Gastroesophageal sphincter (tissue), 4 donors: ENCODE data around the gene NCBP2L. TPM values are rescaled to one million over a fixed set of nuclear protein-coding genes. Genes with fewer than 3 reads are reported as not detected.
A peak's percentile ranks its signal among the peaks of the same experiment; 100 is the strongest.
"Not testable (repeated sequence)": the region's sequence is repeated elsewhere in the genome, so short reads cannot be mapped to it uniquely, and the experiment has no call there.

ENCODE experiments used
- ATAC-seq: fragments of 150-250 bp; one replicate; pipeline ENCODE4 v1.9.1; 2016; ENCODE audit warnings: mild to moderate bottlenecking, moderate library complexity
- H3K27ac ChIP-seq, 4 donors: fragments of 200-600 bp; sonication (generic) in 3 of 4; 1 replicate in 3 of 4; 2 replicates in 1 of 4; pipeline ENCODE4 v1.5.1; 2016 to 2019
- H3K27me3 ChIP-seq: fragments of 200-600 bp; sonication (generic); one replicate; pipeline ENCODE4 v1.5.1; 2019
- H3K36me3 ChIP-seq, 2 donors: fragments of 200-600 bp; sonication (generic); one replicate each; pipeline ENCODE4 v1.5.1; 2019; ENCODE audit warnings: control low read depth in 1 of 2
- H3K4me1 ChIP-seq, 3 donors: fragments of 200-600 bp; sonication (generic); 1 replicate in 2 of 3; 2 replicates in 1 of 3; pipeline ENCODE4 v1.5.1; 2016 to 2019; ENCODE audit warnings: control low read depth in 2 of 3
- H3K4me3 ChIP-seq, 2 donors: fragments of 200-600 bp; sonication (generic); one replicate each; pipeline ENCODE4 v1.5.1; 2019; ENCODE audit warnings: mild to moderate bottlenecking in 1 of 2, moderate library complexity in 1 of 2
- H3K9me3 ChIP-seq, 3 donors: fragments of 200-600 bp; sonication (generic); one replicate each; pipeline ENCODE4 v1.5.1; 2017 to 2019; ENCODE audit warnings: control low read depth in 2 of 3
- CTCF ChIP-seq, 4 experiments: fragments of 200-600 bp in 2 of 4; fragments of 450-650 bp in 2 of 4; sonication (generic) in 1 of 4; IDR thresholded peaks; one replicate each; pipeline ENCODE4 v1.5.1; 2017 to 2019; ENCODE audit warnings: antibody characterized with exemption in 4 of 4, mild to moderate bottlenecking in 2 of 4, moderate library complexity in 2 of 4
- EP300 ChIP-seq: sonication (generic); formaldehyde crosslinking; IDR thresholded peaks from one replicate; pipeline ENCODE4 v1.6.1; 2017; ENCODE audit warnings: antibody characterized with exemption, mild to moderate bottlenecking
- POLR2A ChIP-seq, 2 donors: fragments of 450-650 bp; IDR thresholded peaks; one replicate each; pipeline ENCODE4 v1.6.1; 2017; ENCODE audit warnings: antibody characterized with exemption in 2 of 2, mild to moderate bottlenecking in 2 of 2, moderate library complexity in 1 of 2
- POLR2AphosphoS5 ChIP-seq: sonication (generic); formaldehyde crosslinking; IDR thresholded peaks from one replicate; pipeline ENCODE4 v1.6.1; 2017; ENCODE audit warnings: antibody characterized with exemption
- WGBS, 2 donors: methylation state at CpG; one replicate each; pipeline ENCODE4 v1.1.5; 2018; ENCODE audit warnings: low coverage in 1 of 2; 5-methylcytosine and 5-hydroxymethylcytosine counted together
- total RNA-seq, 4 donors: library from RNA; depleted of rRNA; stranded (reverse); fragments of >200 nt; gene quantifications; one replicate each; pipeline ENCODE4 v1.1.0, GENCODE V29; 2016

Gene NCBP2L
- total RNA-seq, 4 donors from 2014 or later: 0.31 TPM; not detected in 3

GRCh38 chrX:107787827-107788226 lies 10.3 kb downstream of the NCBP2L start:
- H3K36me3 ChIP-seq: no peaks in the 10 kb centered on the region
- no peaks in the 10 kb centered on the region for H3K27me3 ChIP-seq
- H3K4me3 ChIP-seq: no peak overlapping the region
- peak; percentile 41 for ATAC-seq
- H3K9me3 ChIP-seq: no peaks in the 10 kb centered on the region
- peaks cover 0 to 13% (median 0%) of the 10 kb centered on the region in 3 donors for H3K4me1 ChIP-seq
- WGBS, 2 donors: 0% methylated on average over 1 of the region's 1 CpG
- TF ChIP-seq POLR2A (IDR thresholded peaks at IDR 0.05) (no peak), POLR2AphosphoS5 (peak; percentile 52)
- peak overlapping the region in 3 of 4 donors; percentile 41 to 64 (median 59) for H3K27ac ChIP-seq

- H3K4me3 ChIP-seq: no peak overlapping the region
- H3K27me3 ChIP-seq: no peaks in the 10 kb centered on the region
- ATAC-seq: no peak
- 60% methylated on average over 1 of the region's 1 CpG; no CpG with 5 or more reads in 1 of the 2 donors for WGBS, 2 donors
- no peaks in the 10 kb centered on the region for H3K9me3 ChIP-seq
- H3K4me1 ChIP-seq: no peaks in the 10 kb centered on the region
- H3K27ac ChIP-seq: no peak overlapping the region
- no peak for TF ChIP-seq POLR2AphosphoS5
- no peak for TF ChIP-seq CTCF (IDR thresholded peaks at IDR 0.05)
- no peak for TF ChIP-seq POLR2A (IDR thresholded peaks at IDR 0.05)
- TF ChIP-seq EP300: no peak
- no peaks in the 10 kb centered on the region for H3K36me3 ChIP-seq
Observed at GRCh38 chrX:107804427-107804826, 26.9 kb downstream of the NCBP2L start.

- WGBS, 2 donors: 90 to 100% methylated on average over 2 to 3 of the region's 3 CpGs
- Histone ChIP-seq H3K4me3 (no peak overlapping the region), H3K9me3 (no peaks in the 10 kb centered on the region), H3K27me3 (no peaks in the 10 kb centered on the region), H3K27ac (no peak overlapping the region), H3K4me1 (no peaks in the 10 kb centered on the region), H3K36me3 (no peaks in the 10 kb centered on the region)
- no peak for ATAC-seq
- TF ChIP-seq POLR2A (IDR thresholded peaks at IDR 0.05): no peak
- no peak for TF ChIP-seq POLR2AphosphoS5
- TF ChIP-seq EP300: no peak
- TF ChIP-seq CTCF (IDR thresholded peaks at IDR 0.05): no peak
Observed at GRCh38 chrX:107805179-107805578, 27.6 kb downstream of the NCBP2L start.

GRCh38 chrX:107810053-107810452 lies 32.5 kb downstream of the NCBP2L start:
- WGBS, 2 donors: 53 to 88% methylated on average over 2 to 4 of the region's 10 CpGs
- ATAC-seq: not testable (repeated sequence)

GRCh38 chrX:107818900-107819521 lies 41.5 kb downstream of the NCBP2L start:
- H3K27ac ChIP-seq: no peak overlapping the region
- TF ChIP-seq CTCF (IDR thresholded peaks at IDR 0.05) (no peak), EP300 (no peak), POLR2A (IDR thresholded peaks at IDR 0.05) (no peak), POLR2AphosphoS5 (no peak)
- H3K4me3 ChIP-seq: no peak overlapping the region
- no peak for ATAC-seq
- no peaks in the 10 kb centered on the region for H3K9me3 ChIP-seq
- no peaks in the 10 kb centered on the region for H3K36me3 ChIP-seq
- H3K4me1 ChIP-seq: no peaks in the 10 kb centered on the region
- no peaks in the 10 kb centered on the region for H3K27me3 ChIP-seq

More at GRCh38 chrX:107810053-107810452, 32.5 kb downstream of the NCBP2L start:
- not testable (repeated sequence) for H3K4me1 ChIP-seq, H3K27me3 ChIP-seq, H3K27ac ChIP-seq, H3K9me3 ChIP-seq, H3K4me3 ChIP-seq, H3K36me3 ChIP-seq

- Histone ChIP-seq H3K27ac (no peak overlapping the region), H3K4me1 (peaks cover 0 to 15% (median 0%) of the 10 kb centered on the region in 3 donors), H3K4me3 (no peak overlapping the region), H3K9me3 (no peaks in the 10 kb centered on the region), H3K27me3 (no peaks in the 10 kb centered on the region), H3K36me3 (no peaks in the 10 kb centered on the region)
- 82 to 93% methylated on average over 2 of the region's 2 CpGs for WGBS, 2 donors
- ATAC-seq: no peak
- TF ChIP-seq CTCF (IDR thresholded peaks at IDR 0.05) (no peak), POLR2AphosphoS5 (no peak), POLR2A (IDR thresholded peaks at IDR 0.05) (no peak), EP300 (no peak)
Observed at GRCh38 chrX:107823042-107823441, 45.5 kb downstream of the NCBP2L start.
